NCI-H2171 treated with DMSO at 0.1 percent for 48 hours (cell line): ENCODE results near the gene ATXN7L1.
"Not testable (repeated sequence)": the region's sequence is repeated elsewhere in the genome, so short reads cannot be mapped to it uniquely, and the experiment has no call there.

Source experiments
- DNase-seq: peaks from one replicate; lab custom pipeline; 2025; lab: John Stamatoyannopoulos, UW

ATXN7L1 gene

GRCh38 chr7:105890290-105890997 is 14.0 kb upstream of the ATXN7L1 start:
- no peak for DNase-seq

GRCh38 chr7:105887569-105888189 is 11.3 kb upstream of the ATXN7L1 start:
- DNase-seq: peak; percentile 74

GRCh38 chr7:105886776-105887175 is 10.4 kb upstream of the ATXN7L1 start:
- DNase-seq: peak; percentile 33

- peak; percentile 65 for DNase-seq
Observed at GRCh38 chr7:105885387-105886111, 9.2 kb upstream of the ATXN7L1 start.

- not testable (repeated sequence) for DNase-seq
Observed at GRCh38 chr7:105883179-105883578, 6.8 kb upstream of the ATXN7L1 start.

GRCh38 chr7:105881439-105881838 is 5.0 kb upstream of the ATXN7L1 start:
- no peak for DNase-seq

- DNase-seq: peak; percentile 51
Observed at GRCh38 chr7:105880571-105881330, 4.4 kb upstream of the ATXN7L1 start.

GRCh38 chr7:105879782-105880181 is 3.4 kb upstream of the ATXN7L1 start:
- DNase-seq: no peak

- DNase-seq: peak; percentile 72
Observed at GRCh38 chr7:105878746-105879605, 2.6 kb upstream of the ATXN7L1 start.

GRCh38 chr7:105877736-105878135 is 1.3 kb upstream of the ATXN7L1 start:
- peak; percentile 34 for DNase-seq

GRCh38 chr7:105876964-105877601 is 684 bp upstream of the ATXN7L1 start:
- DNase-seq: peak; percentile 76

GRCh38 chr7:105875505-105875904 is 894 bp downstream of the ATXN7L1 start:
- no peak for DNase-seq

GRCh38 chr7:105874055-105874454 is 2.3 kb downstream of the ATXN7L1 start:
- no peak for DNase-seq

- no peak for DNase-seq
Observed at GRCh38 chr7:105872491-105872890, 3.9 kb downstream of the ATXN7L1 start.

GRCh38 chr7:105871142-105871541 is 5.3 kb downstream of the ATXN7L1 start:
- no peak for DNase-seq

- no peak for DNase-seq
Observed at GRCh38 chr7:105866102-105866801, 10.1 kb downstream of the ATXN7L1 start.

GRCh38 chr7:105863876-105864275 is 12.5 kb downstream of the ATXN7L1 start:
- no peak for DNase-seq

GRCh38 chr7:105862770-105863169 is 13.6 kb downstream of the ATXN7L1 start:
- no peak for DNase-seq

GRCh38 chr7:105862276-105862675 is 14.1 kb downstream of the ATXN7L1 start:
- DNase-seq: no peak

GRCh38 chr7:105861224-105861623 is 15.2 kb downstream of the ATXN7L1 start:
- no peak for DNase-seq
